ENCODE data around the gene DIPK1C.

- TF ChIP-seq EZH2 (IDR thresholded peaks at IDR 0.05; ENCODE audit: low read depth, unreplicated experiment) (no peak), CTCF (conservative IDR thresholded peaks at IDR 0.05; ENCODE audit: low read depth in 2 of 2) (no peak), REST (IDR thresholded peaks at IDR 0.05; ENCODE audit: unreplicated experiment) (no peak), EZH2phosphoT487 (IDR thresholded peaks at IDR 0.05; ENCODE audit: unreplicated experiment) (no peak)
Measured at GRCh38 chr18:74429096-74429495, 28.0 kb downstream of the DIPK1C start.
